Natural killer cell (primary cell): ENCODE results near the gene COX19. TPM values are rescaled to one million over a fixed set of nuclear protein-coding genes. Genes with fewer than 3 reads are reported as not detected.

Experiments
- ATAC-seq, 3 donors: fragments of 150-1000 bp in 2 of 3; fragments of 200-7000 bp in 1 of 3; cut with Tn5 transposase; 1 replicate in 1 of 3; 2 replicates in 2 of 3; pipeline ENCODE4 v1.10.0; 2021; ENCODE audit warnings: mild to moderate bottlenecking in 2 of 3, moderate library complexity in 2 of 3
- DNase-seq, 2 donors: peaks; one replicate each; pipeline versions ENCODE4 v3.0.0 to v3.0.0-alpha.2; 2013 to 2021; ENCODE audit warnings: mixed read lengths in 1 of 2
- H3K27ac ChIP-seq: one replicate; pipeline ENCODE4 v1.5.1; 2013; ENCODE audit warnings: mild to moderate bottlenecking, low read length
- H3K27me3 ChIP-seq: one replicate; pipeline ENCODE4 v1.6.1; 2013; ENCODE audit warnings: low read length; ENCODE audit not compliant: control insufficient read depth, insufficient read depth
- H3K36me3 ChIP-seq: one replicate; pipeline ENCODE4 v1.6.1; 2013; ENCODE audit warnings: low read length; ENCODE audit not compliant: control insufficient read depth, insufficient read depth
- H3K4me1 ChIP-seq: one replicate; pipeline ENCODE4 v1.6.1; 2013; ENCODE audit warnings: low read length; ENCODE audit not compliant: control insufficient read depth, insufficient read depth
- H3K4me3 ChIP-seq: one replicate; pipeline ENCODE4 v1.5.1; 2013; ENCODE audit warnings: low read length
- H3K9me3 ChIP-seq: one replicate; pipeline ENCODE4 v1.6.1; 2013; ENCODE audit warnings: low read length; ENCODE audit not compliant: control insufficient read depth, insufficient read depth
- H3K27ac Mint-ChIP-seq, 2 donors: one replicate each; pipeline ENCODE4 v1.8.0; 2022; ENCODE audit warnings: mild to moderate bottlenecking in 2 of 2, mixed read lengths in 2 of 2, moderate library complexity in 1 of 2
- H3K27me3 Mint-ChIP-seq, 2 donors: one replicate each; pipeline ENCODE4 v1.8.0; 2022; ENCODE audit warnings: low read depth in 2 of 2, mixed read lengths in 2 of 2
- H3K36me3 Mint-ChIP-seq: one replicate; pipeline ENCODE4 v1.8.0; 2022; ENCODE audit warnings: mixed read lengths
- H3K4me1 Mint-ChIP-seq, 2 donors: one replicate each; pipeline ENCODE4 v1.8.0; 2022; ENCODE audit warnings: mixed read lengths in 2 of 2
- H3K4me3 Mint-ChIP-seq: one replicate; pipeline ENCODE4 v1.8.0; 2022; ENCODE audit warnings: mild to moderate bottlenecking, moderate library complexity, mixed read lengths
- H3K9me3 Mint-ChIP-seq, 2 donors: one replicate each; pipeline ENCODE4 v1.8.0; 2022; ENCODE audit warnings: mixed read lengths in 2 of 2
- CTCF ChIP-seq: fragments of 200-600 bp; IDR thresholded peaks from one replicate; pipeline ENCODE4 v1.8.0; 2022; ENCODE audit warnings: antibody characterized with exemption
- WGBS: methylation state at CpG from one replicate; pipeline ENCODE4 v1.1.7; 2013; ENCODE audit warnings: missing lambda C conversion rate; ENCODE audit not compliant: insufficient coverage; 5-methylcytosine and 5-hydroxymethylcytosine counted together
- intact Hi-C: fragments of 100-400 bp; cut with micrococcal nuclease; formaldehyde crosslinking; loops from one replicate; pipeline ENCODE4 v1.14.2; 2022
- total RNA-seq, 4 donors: library from RNA; stranded (reverse); fragments of 120-200 nt in 1 of 4; gene quantifications; one replicate each; pipeline versions ENCODE4 v1.2.3 to v1.2.4, GENCODE V29; 2013 to 2022

Gene COX19
- total RNA-seq, 3 donors from 2014 or later (not counting 1 experiment from before 2014, with no cell fraction given) = 33.6 to 38.3 (median 33.6) TPM

DNA sequence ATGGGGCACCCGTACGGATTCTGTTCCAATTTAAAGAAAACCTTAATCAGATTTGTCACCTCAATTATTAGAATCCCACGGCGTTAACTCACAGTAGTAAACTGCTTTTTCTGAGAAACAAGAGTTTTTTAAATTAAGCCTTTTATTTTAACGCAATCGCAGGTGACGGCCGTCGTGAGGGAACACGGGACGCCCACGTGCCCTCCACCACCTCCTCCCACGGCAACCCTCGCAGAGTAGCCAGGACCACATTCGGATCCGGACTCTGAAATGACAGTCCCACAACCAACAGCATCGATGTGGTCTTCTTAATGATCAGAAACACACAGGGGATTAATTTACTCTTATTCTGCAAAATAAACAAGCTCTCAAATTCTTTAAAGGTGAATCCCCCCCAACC, 47.0 kb upstream of the COX19 start:
- no peaks in the 10 kb centered on the region for H3K27me3 Mint-ChIP-seq
- H3K27me3 ChIP-seq = no peaks in the 10 kb centered on the region
- no peak overlapping the region for H3K27ac ChIP-seq
- ATAC-seq = no peak
- peaks cover 37% of the 10 kb centered on the region for H3K4me1 ChIP-seq
- H3K27ac Mint-ChIP-seq = no peak overlapping the region
- peaks cover 3% of the 10 kb centered on the region for H3K36me3 ChIP-seq
- WGBS = 98% methylated on average over 17 of the region's 17 CpGs
- intact Hi-C loops = no loop called here
- TF ChIP-seq CTCF = no peak
- H3K4me3 Mint-ChIP-seq = no peak overlapping the region
- H3K4me1 Mint-ChIP-seq = peaks cover 19 to 26% of the 10 kb centered on the region in 2 donors
- H3K4me3 ChIP-seq = no peak overlapping the region
- no peaks in the 10 kb centered on the region for H3K9me3 Mint-ChIP-seq
- H3K36me3 Mint-ChIP-seq = no peaks in the 10 kb centered on the region
- peaks cover 15% of the 10 kb centered on the region for H3K9me3 ChIP-seq
- DNase-seq = no peak

DNA sequence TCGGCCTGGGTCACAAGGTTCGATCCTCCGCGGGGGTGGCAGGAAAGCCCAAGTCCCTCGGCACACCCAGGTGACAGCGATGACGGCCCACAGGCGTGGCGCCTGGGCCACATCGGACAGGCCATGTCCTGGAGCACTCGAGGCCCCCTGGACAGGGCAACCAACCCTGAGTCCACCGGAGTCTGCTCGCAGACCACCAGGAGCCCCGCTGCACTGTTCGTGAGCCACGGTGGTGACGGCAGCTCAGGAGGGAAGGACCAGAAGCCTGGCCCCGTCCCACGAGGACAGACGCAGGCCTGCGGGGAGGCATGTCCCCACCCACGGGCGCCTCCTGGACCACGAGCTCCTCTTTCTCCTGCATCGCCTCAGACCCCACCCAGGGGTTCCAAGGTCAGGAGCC, 46.6 kb upstream of the COX19 start:
- H3K27ac ChIP-seq = no peak overlapping the region
- H3K4me3 ChIP-seq = no peak overlapping the region
- Mint-ChIP-seq H3K27ac (no peak overlapping the region), H3K27me3 (no peaks in the 10 kb centered on the region), H3K4me3 (no peak overlapping the region), H3K9me3 (no peaks in the 10 kb centered on the region), H3K4me1 (peaks cover 15 to 22% of the 10 kb centered on the region in 2 donors), H3K36me3 (no peaks in the 10 kb centered on the region)
- peaks cover 3% of the 10 kb centered on the region for H3K36me3 ChIP-seq
- no peak for DNase-seq
- TF ChIP-seq CTCF = no peak
- H3K4me1 ChIP-seq = peaks cover 35% of the 10 kb centered on the region
- intact Hi-C loops = no loop called here
- no peak for ATAC-seq
- peaks cover 15% of the 10 kb centered on the region for H3K9me3 ChIP-seq
- 93% methylated on average over 25 of the region's 25 CpGs for WGBS
- H3K27me3 ChIP-seq = no peaks in the 10 kb centered on the region

- peaks cover 3% of the 10 kb centered on the region for H3K36me3 ChIP-seq
- Mint-ChIP-seq H3K9me3 (no peaks in the 10 kb centered on the region), H3K27ac (no peak overlapping the region), H3K4me3 (no peak overlapping the region), H3K4me1 (peaks cover 10 to 19% of the 10 kb centered on the region in 2 donors), H3K27me3 (no peaks in the 10 kb centered on the region), H3K36me3 (no peaks in the 10 kb centered on the region)
- TF ChIP-seq CTCF = no peak
- H3K4me1 ChIP-seq = peaks cover 30% of the 10 kb centered on the region
- intact Hi-C loops = no loop called here
- ATAC-seq (no peak), DNase-seq (no peak)
- no peaks in the 10 kb centered on the region for H3K27me3 ChIP-seq
- H3K27ac ChIP-seq = no peak overlapping the region
- no peak overlapping the region for H3K4me3 ChIP-seq
- H3K9me3 ChIP-seq = peaks cover 15% of the 10 kb centered on the region
- WGBS = 98% methylated on average over 7 of the region's 7 CpGs
Measured at GRCh38 chr7:1021366-1021765, 46.0 kb upstream of the COX19 start.

GRCh38 chr7:1020849-1021251, 45.5 kb upstream of the COX19 start:
- no peak for TF ChIP-seq CTCF
- Histone ChIP-seq H3K27ac (no peak overlapping the region), H3K4me3 (no peak overlapping the region), H3K4me1 (peaks cover 25% of the 10 kb centered on the region), H3K36me3 (peaks cover 2% of the 10 kb centered on the region), H3K9me3 (peaks cover 15% of the 10 kb centered on the region), H3K27me3 (no peaks in the 10 kb centered on the region)
- Mint-ChIP-seq H3K4me1 (peaks cover 6 to 15% of the 10 kb centered on the region in 2 donors), H3K27ac (no peak overlapping the region), H3K9me3 (no peaks in the 10 kb centered on the region), H3K27me3 (no peaks in the 10 kb centered on the region), H3K4me3 (no peak overlapping the region), H3K36me3 (no peaks in the 10 kb centered on the region)
- intact Hi-C loops = no loop called here
- WGBS = 95% methylated on average over 7 of the region's 7 CpGs
- DNase-seq (peak in 1 of 2 donors; percentile 32), ATAC-seq (no peak)
